Activated CD4-positive, CD25-positive, alpha-beta regulatory T cell treated with anti-CD3 and anti-CD28 coated beads, Interleukin-2, amount 50 U/mL, for 16 hours (primary cell): Measurements from ENCODE around the gene RPL9.
"Not testable (repeated sequence)": the region's sequence is repeated elsewhere in the genome, so short reads cannot be mapped to it uniquely, and the experiment has no call there.

Experiments
- DNase-seq: peaks from one replicate; pipeline ENCODE4 v3.0.0-alpha.2; 2020; ENCODE audit warnings: low read depth, low spot score

RPL9 gene

DNA sequence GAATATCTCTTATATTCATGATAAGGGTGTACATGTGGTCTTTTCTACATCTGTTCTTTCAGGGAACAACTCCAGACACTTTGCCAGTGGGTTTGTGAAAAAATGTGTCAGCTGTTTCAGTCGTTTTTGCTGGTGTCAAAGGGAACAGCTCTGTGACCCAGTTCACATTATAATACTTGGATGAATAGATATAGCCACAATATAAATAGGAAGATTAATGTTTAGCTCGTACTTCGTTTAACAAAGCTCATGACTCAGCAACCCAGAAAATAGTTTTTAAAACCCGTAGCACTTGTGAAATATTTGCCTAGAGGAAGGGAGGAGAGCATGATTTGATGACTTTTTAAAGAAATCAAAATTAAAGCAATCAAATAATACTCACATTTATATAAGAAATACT is 8.0 kb upstream of the RPL9 start:
- DNase-seq = no peak

DNA sequence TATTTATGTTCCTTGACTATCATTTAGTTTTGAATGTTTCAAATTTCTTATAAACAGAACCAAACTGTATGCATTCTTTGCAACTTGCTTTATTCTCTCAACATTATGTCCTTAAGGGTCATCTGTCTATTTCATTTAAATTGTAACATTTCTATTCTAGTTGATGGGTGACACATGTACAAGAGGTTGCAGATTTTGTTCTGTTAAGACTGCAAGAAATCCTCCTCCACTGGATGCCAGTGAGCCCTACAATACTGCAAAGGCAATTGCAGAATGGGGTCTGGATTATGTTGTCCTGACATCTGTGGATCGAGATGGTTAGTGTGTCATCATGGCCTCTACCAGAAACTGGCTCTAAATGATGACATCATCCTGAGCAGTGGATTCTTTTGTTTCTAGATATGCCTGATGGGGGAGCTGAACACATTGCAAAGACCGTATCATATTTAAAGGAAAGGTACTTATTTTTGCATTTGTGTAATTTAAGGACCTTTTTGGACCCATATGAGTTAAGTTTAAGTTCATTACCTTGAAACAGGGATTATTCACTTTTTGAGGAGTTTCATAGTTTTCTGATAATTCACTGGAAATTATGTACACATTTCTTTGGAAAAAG is 6.3 kb upstream of the RPL9 start:
- DNase-seq = no peak

DNA sequence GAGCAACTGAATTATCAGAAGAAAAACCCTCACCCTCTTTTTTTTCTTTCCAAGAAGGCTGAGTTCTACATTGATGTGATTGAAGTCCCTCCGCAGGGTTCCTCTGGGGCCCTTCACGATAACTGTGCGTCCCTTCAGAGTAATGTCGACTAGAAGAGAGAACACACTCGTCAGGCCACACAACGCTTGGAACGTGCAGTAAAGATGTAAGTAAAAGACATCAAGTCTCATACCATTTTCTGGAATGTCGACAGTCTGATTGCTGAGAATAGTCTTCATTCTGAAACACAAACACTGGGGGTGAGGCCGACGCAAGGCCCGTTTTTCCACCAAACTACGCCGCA is 589 bp downstream of the RPL9 start:
- DNase-seq = not testable (repeated sequence)

DNA sequence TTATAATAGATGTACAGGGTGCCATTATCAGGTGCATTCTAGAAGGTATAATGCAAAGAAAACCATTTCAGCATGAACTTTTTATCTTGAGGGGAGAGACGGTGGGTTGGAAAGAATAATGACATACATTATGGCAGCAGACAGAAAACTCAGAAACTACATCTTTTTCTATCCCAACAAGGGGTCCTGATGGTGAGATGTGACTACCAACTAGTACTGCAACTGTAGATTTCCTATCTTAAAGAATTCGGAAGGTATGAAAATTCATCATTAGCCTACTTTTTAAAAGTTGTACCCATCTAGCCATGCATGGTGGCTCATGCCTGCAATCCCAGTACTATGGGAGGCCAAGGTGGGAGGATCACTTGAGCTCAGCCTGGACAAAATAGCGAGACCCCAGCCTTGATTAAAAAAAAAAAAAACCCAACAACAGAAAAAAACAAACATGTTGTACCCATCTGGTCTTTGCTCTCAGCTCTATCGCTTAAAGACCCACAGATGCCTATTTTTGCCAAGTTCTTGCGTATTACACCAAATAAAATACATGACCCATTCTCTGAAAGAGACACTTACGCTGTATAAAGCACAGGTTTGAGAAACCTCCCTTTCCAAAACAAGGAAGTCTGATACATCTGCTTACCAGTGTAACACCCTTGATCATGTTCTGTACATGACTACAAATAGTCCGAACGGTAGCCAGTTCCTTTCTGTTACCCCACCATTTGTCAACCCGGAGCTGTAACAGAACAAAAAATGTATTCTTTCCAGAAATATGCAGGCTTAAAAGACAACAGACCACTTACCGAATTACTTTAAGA is 1.6 kb downstream of the RPL9 start:
- DNase-seq = no peak

DNA sequence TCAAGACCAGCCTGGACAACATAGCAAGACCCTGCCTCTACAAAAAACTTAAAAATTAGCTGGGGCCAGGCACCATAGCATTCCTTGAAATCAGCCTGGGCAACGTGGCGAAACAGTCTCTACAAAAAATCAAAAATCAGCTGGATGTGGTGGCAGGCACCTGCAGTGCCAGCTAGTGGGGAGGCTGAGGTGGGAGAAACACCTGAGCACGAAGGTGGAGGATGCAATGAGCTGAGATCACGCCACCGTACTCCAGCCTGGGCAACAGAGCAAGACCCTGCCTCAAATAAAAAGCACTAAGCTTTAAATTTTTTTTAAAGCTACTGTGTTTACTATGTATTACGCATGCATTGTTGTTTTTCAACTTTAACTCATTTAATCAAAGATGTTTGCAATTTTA is 3.2 kb downstream of the RPL9 start:
- DNase-seq = no peak

DNA sequence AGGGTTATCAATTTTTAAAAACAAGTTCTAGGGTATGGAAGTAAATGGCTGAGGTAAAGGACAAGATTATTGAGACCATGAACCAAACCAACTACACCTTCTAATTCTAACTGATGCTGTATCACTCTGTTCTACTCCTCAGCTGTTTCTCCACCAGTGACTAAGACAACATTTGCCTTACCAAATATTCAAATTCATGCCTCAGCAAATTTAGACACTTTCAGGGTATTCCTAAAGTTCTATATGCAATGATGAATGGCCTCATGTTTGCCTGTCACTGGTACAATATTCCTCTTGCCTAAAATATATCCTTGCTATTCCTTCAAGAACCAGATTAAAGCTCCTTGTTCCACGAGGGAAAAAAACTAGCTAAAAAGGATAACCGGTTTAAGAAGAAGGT is 5.0 kb downstream of the RPL9 start:
- DNase-seq = no peak

DNA sequence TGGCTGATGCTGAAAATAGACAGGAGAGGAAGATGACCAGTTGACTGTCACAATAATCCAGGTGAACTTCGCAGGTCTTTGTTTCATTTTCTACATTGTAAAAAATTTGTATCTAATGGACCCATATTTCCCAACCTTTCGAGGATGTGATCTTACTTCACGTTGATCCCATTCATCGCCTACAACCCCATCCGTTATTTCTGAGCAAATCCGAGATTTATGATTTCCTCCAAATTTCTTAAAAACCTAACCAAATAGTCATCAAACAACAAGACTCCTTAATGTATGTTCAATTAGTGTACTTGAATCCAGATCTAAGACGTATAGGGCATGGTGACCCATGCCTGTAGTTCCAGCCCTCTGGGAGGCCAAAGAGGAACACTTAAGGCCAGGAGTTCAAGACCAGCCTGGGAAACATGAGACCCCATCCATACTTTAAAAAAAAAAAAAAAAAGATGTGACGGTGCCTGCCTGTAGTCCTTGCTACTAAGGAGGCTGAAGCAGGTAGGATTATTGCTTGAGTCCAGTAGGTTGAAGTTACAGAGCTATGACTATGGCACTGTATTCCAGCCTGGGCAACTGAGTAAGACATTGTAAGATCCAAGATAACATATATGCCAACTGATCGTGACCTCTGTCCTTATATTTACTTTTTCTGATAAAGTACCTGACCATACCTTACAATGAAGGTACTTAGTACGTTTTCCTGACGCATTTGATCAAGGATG is 5.7 kb downstream of the RPL9 start:
- DNase-seq = no peak

DNA sequence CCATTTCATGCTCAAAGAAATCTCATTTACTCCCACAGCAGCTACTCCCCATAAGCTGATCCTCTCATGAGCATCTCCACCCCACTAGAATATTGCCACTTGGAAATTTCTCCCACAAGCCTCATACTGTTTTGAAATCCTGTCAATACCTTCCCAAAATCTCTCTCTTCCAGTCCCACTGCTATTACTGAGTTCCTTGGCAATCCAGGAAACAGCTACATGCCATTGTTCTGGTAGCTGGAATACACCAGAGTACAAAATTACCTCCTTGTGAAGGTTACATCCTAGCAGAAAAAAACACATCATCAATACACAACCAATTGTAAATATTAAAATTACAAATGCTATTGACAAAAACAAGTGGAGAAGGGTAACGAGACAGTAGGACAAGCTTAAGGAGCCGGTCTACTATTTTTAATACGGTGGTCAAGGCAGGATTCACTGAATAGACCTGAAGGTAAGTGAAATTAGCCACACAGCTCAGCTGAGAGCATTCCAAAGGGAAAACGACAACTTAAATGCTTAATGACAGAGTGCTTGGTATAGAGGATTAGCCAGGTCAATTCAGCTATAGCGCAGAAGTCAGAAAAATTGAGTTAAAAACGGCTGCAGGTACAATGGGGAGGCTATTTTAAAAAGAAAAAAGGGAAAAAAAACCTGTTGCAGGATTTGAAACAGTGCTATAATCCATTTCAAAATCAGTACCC is 6.4 kb downstream of the RPL9 start:
- no peak for DNase-seq

DNA sequence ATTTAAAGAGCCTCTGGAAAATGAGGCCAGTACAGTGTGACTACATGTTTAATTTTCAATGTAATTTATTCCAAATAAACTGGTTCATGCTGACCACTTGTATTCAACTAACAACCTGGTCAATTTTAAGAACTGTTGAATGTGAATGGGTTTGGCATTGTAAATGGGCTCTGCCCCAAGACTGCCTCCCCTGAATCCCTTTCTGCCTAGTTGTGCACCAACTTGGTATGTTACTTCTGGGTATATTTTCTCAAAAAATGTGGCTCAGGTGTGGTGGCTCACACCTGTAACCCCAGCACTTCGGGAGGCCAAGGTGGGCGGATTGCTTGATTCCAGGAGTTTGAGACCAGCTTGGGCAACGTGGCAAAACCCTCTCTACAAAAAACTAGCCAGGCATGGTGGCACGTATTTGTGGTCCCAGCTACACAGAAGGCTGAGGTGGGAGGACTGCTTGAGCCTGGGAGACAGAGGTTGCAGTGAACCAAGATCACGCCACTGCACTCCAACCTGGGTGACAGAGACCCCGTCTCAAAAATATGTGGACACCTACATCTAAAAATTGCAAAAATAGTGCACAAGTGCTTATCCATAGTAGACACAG is 7.2 kb downstream of the RPL9 start:
- DNase-seq = no peak

DNA sequence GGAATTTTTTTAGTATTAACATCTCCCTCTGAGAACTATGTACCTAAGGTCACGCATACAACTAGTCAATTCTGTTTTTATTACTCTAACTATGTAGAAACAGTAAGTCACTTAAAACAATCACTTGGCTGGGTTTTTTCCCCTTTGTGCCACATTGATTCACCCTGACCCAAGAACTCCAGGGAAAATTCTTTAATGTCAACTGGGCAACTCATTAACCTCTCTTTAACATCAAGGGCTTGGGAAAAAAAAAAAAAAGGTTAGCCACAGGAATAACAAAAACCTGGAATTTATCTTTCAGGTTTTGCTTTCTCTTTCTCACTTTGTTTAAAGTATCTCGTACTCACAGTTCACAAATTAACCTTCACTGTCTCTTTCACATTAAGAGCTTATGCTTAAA is 8.1 kb downstream of the RPL9 start:
- DNase-seq = no peak

DNA sequence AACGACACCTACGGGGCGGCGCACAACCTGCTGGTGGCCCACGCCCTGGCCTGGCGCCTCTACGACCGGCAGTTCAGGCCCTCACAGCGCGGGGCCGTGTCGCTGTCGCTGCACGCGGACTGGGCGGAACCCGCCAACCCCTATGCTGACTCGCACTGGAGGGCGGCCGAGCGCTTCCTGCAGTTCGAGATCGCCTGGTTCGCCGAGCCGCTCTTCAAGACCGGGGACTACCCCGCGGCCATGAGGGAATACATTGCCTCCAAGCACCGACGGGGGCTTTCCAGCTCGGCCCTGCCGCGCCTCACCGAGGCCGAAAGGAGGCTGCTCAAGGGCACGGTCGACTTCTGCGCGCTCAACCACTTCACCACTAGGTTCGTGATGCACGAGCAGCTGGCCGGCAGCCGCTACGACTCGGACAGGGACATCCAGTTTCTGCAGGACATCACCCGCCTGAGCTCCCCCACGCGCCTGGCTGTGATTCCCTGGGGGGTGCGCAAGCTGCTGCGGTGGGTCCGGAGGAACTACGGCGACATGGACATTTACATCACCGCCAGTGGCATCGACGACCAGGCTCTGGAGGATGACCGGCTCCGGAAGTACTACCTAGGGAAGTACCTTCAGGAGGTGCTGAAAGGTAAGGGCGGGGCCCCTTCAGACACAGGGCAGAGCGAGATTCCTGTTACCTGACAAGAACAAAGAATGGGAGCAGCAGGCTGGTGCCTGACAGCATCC is 11.7 kb downstream of the RPL9 start:
- no peak for DNase-seq

DNA sequence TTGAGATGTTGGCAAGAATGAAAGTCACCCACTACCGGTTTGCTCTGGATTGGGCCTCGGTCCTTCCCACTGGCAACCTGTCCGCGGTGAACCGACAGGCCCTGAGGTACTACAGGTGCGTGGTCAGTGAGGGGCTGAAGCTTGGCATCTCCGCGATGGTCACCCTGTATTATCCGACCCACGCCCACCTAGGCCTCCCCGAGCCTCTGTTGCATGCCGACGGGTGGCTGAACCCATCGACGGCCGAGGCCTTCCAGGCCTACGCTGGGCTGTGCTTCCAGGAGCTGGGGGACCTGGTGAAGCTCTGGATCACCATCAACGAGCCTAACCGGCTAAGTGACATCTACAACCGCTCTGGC is 12.3 kb downstream of the RPL9 start:
- no peak for DNase-seq

DNA sequence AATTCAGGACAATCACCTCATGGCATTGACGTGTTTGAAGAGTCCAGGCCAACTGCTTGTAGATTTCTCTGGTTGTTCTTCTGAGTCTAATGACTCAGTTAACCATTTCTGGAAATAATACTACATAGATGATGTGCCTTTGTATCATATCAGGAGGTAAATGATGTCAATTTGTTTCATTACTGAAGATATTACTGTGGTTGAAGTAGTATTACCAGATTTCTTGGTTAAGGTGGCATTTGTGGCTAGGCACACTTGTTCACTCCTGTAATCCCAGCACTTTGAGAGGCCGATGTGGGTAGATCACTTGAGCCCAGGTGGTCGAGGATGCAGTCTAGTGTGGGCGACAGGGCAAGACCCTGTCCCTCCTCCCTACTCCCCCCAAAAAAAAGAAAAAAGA is 15.7 kb downstream of the RPL9 start:
- DNase-seq = no peak

DNA sequence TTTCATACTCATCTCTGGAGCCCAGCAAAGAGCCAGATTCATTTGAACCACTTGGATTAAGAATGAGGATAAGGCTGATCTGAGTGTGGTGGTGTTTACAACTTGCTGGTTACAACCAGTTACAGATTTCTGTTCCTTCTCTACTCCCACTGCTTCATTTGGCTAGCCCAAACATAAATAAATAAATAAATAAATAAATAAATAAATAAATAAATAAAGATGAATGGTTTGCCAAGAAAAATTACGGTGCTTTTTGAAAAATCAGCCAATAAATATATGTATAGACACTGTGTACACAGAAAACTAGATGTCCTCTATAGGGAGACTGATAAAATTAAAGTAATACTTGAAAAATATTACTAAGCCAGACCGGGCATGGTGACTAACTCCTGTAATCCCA is 17.1 kb downstream of the RPL9 start:
- DNase-seq = no peak

DNA sequence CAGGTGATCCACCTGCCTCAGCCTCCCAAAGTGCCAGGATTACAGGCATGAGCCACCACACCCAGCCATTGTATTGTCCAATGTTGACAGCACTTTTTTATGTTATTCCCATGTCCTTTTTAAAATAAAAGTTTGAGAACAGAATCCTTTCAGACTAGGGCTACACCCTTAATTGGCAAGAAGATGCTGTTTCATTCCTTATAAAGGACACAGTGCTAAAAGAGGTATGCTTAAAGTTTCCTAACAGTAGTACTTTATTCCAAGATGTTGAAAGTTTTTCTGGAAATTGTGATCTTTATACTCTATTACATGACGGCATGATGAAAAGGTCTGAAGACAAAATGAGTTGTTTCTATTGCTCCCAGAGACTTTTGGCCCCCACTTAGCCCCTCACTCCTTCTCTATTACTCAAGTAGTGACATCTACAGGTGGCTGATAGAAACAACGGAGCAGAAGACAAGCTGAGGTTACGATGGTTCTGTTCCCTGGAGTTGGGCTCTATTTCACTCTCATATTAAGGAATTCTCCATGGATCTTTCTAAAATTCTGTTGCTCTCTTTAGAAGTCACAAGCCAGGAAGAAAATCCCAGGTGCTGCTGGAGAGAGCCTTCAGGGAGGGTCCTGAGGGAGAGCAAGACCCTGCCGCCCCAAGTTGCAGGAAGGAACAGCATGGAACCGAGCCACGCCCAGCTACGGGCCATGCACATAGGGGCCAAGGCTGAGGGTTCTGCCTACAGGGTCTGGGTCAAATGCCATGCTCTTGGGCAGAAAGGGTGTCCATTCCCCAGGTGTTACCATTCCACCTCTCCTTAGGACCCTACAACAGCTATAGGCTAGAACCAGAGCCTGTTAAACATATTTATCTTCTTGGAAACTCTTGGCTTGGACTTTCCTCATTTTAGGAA is 22.8 kb downstream of the RPL9 start:
- DNase-seq = no peak

DNA sequence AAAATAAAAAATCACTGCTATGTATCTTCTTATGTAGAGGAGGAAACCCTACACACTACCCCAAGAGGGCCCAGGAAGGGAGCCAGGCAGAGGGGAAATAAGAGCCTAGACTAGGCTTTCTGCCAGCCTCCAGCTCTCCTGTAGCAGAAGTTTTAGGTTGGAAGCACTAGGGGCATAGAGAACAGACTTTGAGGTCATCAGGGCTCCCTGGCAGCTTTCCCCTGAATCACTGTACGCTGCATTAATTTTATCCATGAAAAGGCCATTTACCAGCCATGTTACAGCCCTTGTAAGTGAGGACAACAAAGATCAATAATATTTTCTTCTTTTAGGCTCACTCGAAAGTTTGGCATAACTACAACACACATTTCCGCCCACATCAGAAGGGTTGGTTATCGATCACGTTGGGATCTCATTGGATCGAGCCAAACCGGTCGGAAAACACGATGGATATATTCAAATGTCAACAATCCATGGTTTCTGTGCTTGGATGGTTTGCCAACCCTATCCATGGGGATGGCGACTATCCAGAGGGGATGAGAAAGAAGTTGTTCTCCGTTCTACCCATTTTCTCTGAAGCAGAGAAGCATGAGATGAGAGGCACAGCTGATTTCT is 24.7 kb downstream of the RPL9 start:
- DNase-seq = no peak

DNA sequence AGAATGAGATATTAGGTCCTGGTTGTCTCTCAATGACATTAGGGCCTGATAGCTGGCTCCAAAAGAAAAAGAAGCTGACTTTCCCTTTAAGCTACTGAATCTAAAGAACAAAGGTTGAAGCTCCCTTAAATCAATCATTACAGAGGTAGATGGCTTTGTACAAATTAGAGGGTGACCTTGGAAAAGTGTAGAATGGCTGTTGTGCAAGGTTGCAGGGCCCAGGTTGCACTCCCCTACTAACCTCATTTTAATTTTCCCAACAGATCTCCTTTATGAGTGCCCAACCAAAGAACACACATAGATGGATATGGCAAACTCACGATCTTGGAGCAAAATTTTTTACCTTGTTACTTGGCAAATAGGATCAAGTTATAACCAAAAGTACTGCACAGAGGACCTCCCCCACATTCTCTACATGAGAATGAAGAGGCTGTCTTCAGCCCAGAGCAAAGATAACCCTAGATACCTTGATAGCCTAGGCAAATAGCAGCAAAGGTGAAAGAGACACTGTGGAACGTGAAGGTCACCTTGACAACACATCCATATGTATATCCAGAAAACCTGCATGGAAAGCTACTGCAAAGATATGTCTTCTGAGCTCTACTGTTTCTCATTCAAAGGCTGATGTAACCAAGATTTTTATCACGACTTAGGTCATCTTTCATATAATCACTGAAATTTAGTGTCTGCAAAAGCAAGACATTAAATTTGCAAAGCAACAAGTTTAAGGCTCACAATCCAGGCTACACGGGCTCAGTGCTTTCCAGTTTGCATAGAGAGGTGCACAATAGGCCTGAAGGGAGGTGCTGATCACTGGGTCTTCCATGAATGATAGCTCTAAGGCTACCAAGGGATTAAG is 29.0 kb downstream of the RPL9 start:
- DNase-seq = no peak

DNA sequence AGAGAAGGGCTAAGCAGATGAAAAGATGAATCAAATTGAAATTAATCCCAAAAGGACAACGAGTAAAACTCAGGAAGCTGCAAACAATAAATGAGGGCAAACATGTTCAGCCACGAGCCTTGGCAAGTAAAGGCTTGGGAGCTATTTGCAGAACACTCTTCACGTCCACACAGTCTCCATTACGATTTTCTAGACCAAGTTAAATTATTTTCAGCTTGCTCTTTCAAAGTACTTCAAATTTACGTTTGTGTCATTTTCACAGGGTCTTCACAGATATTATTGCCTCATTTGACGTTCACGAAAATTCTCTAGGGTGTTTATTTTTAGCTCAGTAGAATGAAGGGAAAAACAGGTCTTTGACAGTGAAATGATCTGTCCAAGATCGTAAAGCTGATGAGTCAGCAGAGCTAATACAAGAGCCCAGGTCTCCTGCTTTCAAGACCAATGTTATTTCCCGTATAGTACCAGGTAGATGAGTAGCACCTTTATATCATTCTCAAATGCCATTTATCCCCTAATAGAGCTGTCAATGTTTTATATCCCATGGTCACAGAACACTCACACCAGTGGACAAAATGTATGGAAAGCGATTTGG is 31.1 kb downstream of the RPL9 start:
- DNase-seq = no peak

DNA sequence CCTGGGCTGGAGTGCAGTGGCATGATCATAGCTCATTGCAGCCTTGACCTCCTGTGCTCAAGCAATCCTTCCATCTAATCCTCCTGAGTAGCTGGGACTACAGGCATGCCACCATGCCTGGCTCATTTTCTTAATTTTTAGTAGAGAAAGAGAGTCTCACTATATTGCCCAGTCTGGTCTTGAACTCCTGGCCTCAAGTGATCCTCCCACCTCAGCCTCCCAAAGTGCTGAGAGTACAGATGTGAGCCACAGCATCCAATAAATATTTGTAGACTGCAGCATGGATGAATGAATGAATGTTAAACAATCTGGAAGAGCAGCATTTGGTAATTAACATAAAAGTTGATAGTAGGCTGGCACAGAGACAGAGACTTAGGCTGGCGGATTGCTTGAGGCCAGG is 32.0 kb downstream of the RPL9 start:
- DNase-seq = no peak
